GDM1 (cell line): ENCODE results near the gene TRPV6.

Experiments
- DNase-seq: peaks from one replicate; lab custom pipeline; 2025; lab: John Stamatoyannopoulos, UW

Gene TRPV6

GRCh38 chr7:142868188-142868985 lies 17.2 kb downstream of the TRPV6 start:
- DNase-seq: no peak

DNA sequence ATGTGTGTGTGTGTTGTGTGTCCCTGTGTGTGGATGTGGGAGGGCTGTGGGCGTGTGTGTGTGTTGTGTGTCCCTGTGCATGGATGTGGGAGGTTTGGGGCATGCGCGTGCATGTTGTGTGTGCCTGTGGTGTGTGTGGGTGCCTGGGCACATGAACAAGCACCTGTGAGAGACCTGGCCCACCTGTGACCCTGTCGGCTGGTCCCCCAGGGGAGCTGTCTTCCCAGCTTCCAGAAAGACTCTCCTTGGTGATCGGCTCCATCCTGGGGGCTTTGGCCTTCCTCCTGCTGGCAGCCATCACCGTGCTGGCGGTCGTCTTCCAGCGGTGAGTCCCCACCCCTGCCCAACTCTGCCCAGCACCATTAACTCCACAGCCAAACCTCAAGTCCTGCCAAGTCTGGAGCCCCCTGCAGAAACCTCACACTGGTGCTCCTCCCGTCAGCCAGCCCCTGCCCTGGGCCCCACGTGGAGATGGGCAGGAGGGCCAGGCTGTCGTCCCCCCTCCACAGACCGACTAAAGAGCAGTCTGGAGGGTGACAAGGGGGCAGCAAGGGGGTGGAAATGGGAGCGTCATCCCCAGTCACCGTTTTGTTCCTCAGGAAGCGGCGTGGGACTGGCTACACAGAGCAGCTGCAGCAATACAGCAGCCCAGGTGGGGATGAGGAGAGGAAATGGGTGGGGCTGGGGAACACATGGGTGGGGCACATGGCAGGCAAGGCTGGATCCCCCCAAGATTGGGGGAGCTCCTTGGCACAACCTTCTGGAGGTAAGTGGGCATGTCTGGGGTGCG lies 18.0 kb downstream of the TRPV6 start:
- no peak for DNase-seq

DNA sequence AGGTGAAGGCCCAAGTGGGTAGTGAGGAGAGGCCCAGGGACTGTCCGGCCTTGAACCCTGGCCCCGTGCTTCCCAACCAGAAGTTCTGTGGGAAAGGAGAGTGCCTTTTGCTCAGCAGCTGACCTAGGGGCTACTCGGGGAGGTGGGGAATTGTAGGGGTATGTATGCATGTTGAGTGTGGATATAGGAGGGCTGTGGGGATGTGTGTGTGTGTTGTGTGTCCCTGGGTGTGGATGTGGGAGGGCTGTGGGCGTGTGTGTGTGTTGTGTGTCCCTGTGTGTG lies 18.5 kb downstream of the TRPV6 start:
- DNase-seq: no peak

DNA sequence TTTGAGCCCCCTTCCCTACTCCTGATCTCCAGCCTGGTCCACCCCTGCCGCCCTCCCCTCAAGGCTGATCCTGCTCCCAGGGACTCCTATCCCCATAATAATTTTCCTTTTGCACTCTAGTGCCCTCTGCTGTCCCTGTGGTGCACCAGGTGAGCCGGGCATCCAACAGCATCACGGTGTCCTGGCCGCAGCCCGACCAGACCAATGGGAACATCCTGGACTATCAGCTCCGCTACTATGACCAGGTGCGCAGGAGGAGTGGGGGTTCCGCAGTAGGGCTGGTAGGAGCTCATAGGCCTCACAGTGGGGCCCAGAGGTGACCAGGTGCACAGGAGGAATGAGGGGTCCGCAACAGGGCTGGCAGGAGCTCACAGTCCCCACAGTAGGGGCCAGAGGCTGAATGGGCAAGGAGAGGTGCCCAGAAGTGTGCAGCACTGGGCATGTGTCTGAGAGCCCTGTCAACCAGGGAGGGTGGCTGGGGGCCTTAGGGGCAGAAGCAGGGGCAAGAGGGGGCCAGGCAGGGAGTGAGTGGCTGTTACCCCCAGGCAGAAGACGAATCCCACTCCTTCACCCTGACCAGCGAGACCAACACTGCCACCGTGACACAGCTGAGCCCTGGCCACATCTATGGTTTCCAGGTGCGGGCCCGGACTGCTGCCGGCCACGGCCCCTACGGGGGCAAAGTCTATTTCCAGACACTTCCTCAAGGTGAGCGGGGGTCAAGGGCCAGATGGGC lies 19.0 kb downstream of the TRPV6 start:
- no peak for DNase-seq

- DNase-seq: no peak
These were observed 19.8 kb downstream of the TRPV6 start for GRCh38 chr7:142865766-142866165.

GRCh38 chr7:142864980-142865747 lies 20.4 kb downstream of the TRPV6 start:
- DNase-seq: no peak

DNA sequence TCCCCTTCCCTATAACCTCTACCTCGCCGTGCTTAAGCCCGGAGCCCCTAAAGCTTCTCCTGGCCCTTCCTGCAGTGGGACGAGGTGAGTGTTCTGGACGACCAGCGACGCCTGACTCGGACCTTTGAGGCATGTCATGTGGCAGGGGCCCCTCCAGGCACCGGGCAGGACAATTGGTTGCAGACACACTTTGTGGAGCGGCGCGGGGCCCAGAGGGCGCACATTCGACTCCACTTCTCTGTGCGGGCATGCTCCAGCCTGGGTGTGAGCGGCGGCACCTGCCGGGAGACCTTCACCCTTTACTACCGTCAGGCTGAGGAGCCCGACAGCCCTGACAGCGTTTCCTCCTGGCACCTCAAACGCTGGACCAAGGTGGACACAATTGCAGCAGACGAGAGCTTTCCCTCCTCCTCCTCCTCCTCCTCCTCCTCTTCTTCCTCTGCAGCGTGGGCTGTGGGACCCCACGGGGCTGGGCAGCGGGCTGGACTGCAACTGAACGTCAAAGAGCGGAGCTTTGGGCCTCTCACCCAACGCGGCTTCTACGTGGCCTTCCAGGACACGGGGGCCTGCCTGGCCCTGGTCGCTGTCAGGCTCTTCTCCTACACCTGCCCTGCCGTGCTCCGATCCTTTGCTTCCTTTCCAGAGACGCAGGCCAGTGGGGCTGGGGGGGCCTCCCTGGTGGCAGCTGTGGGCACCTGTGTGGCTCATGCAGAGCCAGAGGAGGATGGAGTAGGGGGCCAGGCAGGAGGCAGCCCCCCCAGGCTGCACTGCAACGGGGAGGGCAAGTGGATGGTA lies 21.5 kb downstream of the TRPV6 start:
- DNase-seq: no peak

DNA sequence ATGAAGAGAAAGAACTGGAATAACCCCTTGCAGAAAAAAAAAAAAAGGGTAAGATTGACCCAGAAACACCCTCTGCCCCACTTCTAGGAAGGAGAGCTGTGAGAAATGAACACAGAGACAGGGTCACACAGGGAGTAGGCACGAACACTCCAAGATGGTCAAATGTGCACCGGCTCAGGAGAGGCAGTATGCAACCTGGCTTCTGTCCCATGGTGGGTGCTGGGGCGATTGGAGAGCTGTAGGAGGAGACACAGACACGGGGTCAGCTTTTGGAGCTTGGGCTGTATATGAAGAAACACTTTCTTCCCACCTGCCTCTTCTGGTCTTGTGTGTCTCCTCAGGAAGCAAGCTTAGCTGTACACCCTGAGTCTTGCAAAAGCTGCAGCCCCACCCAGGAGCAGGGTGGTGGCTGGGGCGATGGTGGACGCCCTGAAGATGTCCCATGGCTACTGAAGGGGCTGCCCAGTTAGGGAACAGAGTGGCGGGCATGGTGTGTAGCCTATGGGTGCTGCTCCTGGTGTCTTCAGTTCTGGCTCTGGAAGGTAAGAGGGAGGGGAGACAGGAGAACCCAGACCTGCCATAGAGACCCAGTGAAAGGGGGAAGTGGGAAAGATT lies 22.7 kb downstream of the TRPV6 start:
- no peak for DNase-seq

DNA sequence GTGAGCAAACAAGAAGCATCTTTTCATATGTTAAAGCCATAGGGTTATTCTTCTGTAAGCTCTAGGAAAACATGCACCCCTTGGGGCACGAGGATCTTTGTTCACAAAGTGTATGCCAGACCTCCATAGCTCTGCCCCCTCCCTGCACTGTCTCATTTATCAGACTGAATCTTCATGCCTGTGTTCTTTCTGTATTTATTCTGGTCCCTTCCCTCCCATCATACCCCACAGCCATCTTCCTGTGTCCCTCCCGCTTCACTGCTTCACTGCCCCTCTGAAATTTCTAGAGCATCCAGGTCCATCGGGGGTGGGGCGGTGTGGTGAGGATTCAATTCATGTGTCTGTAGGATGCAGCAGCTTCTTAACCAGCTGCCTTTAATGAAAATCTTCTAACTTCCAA lies 23.2 kb downstream of the TRPV6 start:
- DNase-seq: no peak

DNA sequence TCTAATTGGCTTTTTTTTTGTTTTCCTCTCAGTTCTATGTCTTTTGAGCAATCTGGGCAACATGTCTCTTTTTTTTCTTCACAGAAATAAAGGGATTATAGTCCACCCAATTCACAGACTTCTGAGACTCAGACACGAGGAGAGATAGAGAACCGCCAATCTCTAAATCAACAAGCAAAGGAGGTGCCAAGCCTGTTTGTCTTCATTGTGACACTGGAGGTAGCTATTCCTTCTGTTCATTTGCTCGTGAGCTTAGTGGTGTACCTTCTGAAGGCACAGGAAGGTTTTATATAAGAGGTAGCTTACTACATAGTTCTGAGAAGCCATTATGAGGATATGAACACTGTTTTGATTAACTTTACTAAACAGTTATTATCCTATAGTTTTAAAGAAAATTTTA lies 24.6 kb downstream of the TRPV6 start:
- DNase-seq: no peak

DNA sequence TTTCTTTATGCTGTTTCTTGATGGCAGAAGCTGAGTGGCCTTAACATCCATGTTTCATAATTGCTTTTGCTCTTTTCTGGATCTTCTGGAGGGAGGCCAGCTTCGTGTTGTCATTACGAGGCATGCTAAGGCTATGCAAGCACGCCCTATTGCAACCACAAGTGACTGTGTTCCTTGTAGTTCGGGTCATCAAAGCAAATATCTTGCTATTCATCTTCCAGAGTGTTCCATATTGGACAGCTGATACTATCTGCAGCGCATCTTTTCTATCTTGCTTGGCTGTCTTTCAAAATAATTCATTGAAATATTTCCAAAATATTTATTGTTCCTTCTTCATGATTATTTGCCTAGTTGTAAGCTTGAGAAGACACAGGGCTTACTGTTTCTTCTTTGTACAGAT lies 25.7 kb downstream of the TRPV6 start:
- no peak for DNase-seq

DNA sequence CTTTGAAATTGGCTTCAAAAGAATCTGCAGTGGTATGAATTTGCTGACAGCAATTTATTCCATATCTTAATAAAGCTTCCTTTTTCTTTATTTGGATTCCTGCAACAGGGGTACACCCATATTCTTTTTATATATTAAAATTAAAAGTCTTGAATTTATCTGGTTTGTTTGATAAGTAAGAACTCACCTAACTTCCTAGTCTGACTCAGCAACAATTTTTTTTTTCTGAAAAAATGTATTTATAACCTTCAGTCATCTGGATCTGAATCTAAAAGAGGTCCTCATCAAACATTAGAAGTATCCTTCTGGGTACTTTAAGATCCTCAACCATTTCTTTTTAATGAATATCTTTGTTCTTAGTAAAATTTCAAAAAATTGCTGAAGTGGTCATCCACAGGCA lies 26.1 kb downstream of the TRPV6 start:
- no peak for DNase-seq

- no peak for DNase-seq
These were observed 27.9 kb downstream of the TRPV6 start for GRCh38 chr7:142857625-142858024.

DNA sequence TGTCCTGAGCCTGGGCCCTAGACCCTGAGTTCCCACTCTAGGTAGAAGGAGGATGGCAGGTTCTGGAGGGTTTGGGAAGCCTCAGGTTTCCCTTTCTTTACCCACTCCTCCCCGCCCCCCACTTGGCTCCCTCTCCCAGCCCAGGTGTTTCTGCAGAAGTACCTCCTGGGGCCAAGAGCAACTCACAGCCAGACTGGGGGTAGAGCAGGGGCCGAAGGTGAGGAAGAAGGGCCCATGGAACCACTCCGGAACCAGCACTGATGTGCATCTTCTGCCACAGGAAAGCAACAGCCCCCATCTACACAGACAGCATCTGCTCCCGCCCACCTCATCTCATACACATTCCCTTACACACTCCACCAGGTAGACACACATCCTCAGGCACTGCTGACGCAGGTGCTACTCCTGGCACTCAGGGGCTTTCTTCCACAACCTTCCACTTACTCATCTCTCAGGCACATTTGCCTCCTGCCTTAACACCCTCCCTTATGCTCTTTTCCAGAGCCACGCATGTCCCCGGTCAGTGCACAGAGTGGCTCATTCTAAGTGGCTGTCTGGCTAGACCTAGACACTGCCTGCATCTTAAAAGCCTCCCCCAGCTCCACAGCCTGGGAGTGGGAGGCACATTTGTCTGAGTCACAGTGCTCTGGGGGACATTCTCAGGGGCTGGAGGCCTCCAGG lies 28.8 kb downstream of the TRPV6 start:
- no peak for DNase-seq

DNA sequence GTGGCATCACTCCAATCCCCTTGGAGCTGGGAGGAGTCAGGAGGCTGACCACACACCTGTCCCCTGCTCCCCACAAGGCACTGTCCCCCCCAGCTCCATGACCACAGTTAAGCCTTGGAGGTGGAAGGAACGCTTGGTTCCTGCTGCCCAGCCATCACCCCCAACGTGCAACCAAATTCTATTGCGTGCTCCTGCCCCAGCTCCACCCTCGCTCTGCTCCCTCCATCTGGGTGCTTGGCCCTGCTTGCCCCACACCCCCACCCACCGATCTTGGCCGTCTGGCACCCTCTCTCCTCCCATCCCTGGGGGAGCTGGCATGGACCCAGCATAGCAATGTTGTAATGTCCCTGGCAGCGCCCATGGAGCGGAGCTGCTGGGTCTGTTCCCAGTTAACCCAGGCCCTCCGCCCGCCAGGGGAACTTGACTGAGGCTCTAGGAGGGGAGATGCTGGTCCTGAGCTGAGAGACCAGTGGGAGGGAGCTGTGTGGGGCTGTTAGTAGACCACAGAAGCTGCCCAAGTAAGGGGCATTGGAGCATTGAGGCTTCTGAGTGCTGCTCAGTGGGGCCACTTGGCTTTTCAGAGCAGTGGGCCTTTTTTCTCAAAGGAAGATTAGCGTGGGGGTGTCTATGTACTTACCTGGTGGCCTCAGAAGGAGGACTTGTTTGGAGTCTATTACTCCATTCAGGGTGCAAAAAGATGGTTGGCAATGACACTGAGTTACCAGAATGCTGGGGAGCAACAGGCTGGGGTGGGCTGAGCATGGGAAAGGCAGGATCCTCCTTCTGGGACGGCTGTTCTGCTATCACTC lies 29.6 kb downstream of the TRPV6 start:
- DNase-seq: no peak

DNA sequence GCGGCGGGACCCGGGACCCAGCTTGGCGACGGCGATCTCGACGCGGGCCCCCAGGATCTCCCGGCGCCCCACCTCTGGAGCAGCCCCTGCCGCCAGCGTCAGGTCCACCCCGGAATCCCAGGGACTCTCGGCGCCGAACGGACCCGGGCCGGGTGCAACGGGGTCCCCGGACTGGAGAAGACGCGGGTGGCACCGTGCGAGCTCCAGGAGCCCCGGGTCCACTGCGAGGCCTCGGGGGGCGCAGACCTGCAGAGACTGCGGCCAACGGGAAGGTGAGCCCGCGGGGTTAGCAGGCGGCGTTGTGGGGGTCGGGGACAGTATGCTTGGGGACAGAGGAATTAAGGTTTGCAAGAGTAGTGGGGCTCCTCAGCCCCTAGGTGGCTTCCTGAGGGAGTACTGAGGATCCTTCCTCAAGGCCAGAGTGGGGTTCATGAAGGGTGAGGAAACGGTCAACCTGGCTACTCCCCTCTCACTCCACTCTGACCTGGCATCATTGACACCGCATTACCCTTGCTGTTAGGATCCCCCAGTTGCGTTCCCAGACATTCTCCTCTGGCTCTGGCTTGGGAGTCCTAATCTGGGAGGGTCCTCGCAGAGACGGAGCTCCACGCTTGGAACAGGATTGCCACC lies 30.3 kb downstream of the TRPV6 start:
- no peak for DNase-seq

DNA sequence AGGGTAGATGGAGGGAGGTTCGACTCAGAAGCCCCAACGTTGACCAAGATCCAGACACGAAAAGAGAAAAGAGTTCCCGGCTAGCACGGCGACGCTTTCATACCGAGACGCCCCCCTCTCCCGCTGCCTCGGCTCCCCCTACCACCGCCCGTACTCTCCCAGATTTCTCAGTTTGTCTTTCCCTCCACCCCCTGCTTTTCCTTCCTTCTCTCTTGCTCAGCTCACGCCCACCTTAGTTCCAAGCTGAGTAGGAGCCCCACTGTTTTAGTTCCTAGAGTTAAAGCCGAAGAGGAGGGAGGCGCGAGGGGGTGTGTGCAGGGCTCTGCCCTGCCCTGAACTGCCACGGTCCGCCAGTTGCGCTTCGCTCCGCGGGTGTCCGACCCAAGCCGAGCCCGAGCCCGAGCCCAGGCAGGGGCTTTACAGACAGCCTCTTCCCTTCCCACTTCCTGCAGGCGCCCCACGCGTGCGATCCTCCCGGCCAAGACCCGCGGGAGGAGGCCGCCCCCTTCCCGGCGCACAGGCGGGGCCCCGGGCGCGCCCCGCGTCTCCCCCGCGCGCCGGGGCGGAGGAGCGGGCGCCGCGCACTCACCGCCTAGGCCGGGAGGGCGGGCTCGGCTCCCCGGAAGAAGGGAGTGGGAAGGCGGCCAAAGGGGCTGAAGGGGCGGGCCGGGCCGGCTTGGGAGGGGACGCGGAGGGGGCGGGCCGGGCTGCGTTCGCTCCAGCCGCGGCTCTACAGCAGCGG lies 31.0 kb downstream of the TRPV6 start, which contains the start of gene EPHB6:
EPHB6 (plus strand) TSS at position 705 of the 742 bp plus-strand sequence. CDS start 8,152 bp downstream, outside the sequence.
- DNase-seq: peak; percentile 34

- peak; percentile 74 for DNase-seq
These were observed 31.7 kb downstream of the TRPV6 start for GRCh38 chr7:142853739-142854371.
